ENCODE measurements around the gene ARL8A.

The ARL8A gene

GRCh38 chr1:202163281-202164270 is 19.0 kb upstream of the ARL8A start:
- Histone ChIP-seq H3K27ac (ENCODE audit: low read length) (no peak overlapping the region), H3K9me3 (ENCODE audit: control insufficient read depth, insufficient read depth, low read length) (no peaks in the 10 kb centered on the region), H3K36me3 (ENCODE audit: control insufficient read depth, insufficient read depth, low read length) (no peaks in the 10 kb centered on the region; the same call in 1 of the 2 replicates), H3K4me3 (ENCODE audit: low read length) (no peak overlapping the region), H3K4me1 (ENCODE audit: control insufficient read depth, insufficient read depth, low read length) (peaks cover 6% of the 10 kb centered on the region), H3K27me3 (ENCODE audit: control insufficient read depth, insufficient read depth, low read length) (no peaks in the 10 kb centered on the region)
- WGBS (ENCODE audit: insufficient coverage, insufficient read length) = no CpG with 5 or more reads among the region's 12 CpGs
- DNase-seq (ENCODE audit: low read depth, low spot score) = no peak

GRCh38 chr1:202162418-202163280 is 18.1 kb upstream of the ARL8A start:
- no CpG with 5 or more reads among the region's 15 CpGs for WGBS (ENCODE audit: insufficient coverage, insufficient read length)
- DNase-seq (ENCODE audit: low read depth, low spot score) = no peak
- no peaks in the 10 kb centered on the region for H3K9me3 ChIP-seq (ENCODE audit: control insufficient read depth, insufficient read depth, low read length)
- H3K27me3 ChIP-seq (ENCODE audit: control insufficient read depth, insufficient read depth, low read length) = no peaks in the 10 kb centered on the region
- H3K36me3 ChIP-seq (ENCODE audit: control insufficient read depth, insufficient read depth, low read length) = no peaks in the 10 kb centered on the region; the same call in 1 of the 2 replicates
- H3K4me1 ChIP-seq (ENCODE audit: control insufficient read depth, insufficient read depth, low read length) = peaks cover 6% of the 10 kb centered on the region
- H3K4me3 ChIP-seq (ENCODE audit: low read length) = no peak overlapping the region
- no peak overlapping the region for H3K27ac ChIP-seq (ENCODE audit: low read length)

- Histone ChIP-seq H3K36me3 (ENCODE audit: control insufficient read depth, insufficient read depth, low read length) (no peaks in the 10 kb centered on the region; the same call in 1 of the 2 replicates), H3K27me3 (ENCODE audit: control insufficient read depth, insufficient read depth, low read length) (no peaks in the 10 kb centered on the region), H3K4me1 (ENCODE audit: control insufficient read depth, insufficient read depth, low read length) (peaks cover 6% of the 10 kb centered on the region), H3K9me3 (ENCODE audit: control insufficient read depth, insufficient read depth, low read length) (no peaks in the 10 kb centered on the region), H3K4me3 (ENCODE audit: low read length) (no peak overlapping the region), H3K27ac (ENCODE audit: low read length) (no peak overlapping the region)
- no peak for DNase-seq (ENCODE audit: low read depth, low spot score)
- no CpG with 5 or more reads among the region's 4 CpGs for WGBS (ENCODE audit: insufficient coverage, insufficient read length)
Observed at GRCh38 chr1:202162047-202162417, 17.5 kb upstream of the ARL8A start.

GRCh38 chr1:202161151-202162046 is 16.9 kb upstream of the ARL8A start:
- no peak for DNase-seq (ENCODE audit: low read depth, low spot score)

GRCh38 chr1:202160377-202160940 is 15.9 kb upstream of the ARL8A start, which contains the start of gene PTPN7:
Gene PTPN7, minus strand, starts transcription at chr1:202160602. Its CDS starts 1,200 bp downstream, at chr1:202159402.
- H3K4me1 ChIP-seq (ENCODE audit: control insufficient read depth, insufficient read depth, low read length) = peaks cover 6% of the 10 kb centered on the region
- no peak within 1 kb of the TSS for H3K4me3 ChIP-seq (ENCODE audit: low read length)
- H3K27ac ChIP-seq (ENCODE audit: low read length) = no peak within 1 kb of the TSS
- no peak for DNase-seq (ENCODE audit: low read depth, low spot score)
- H3K27me3 ChIP-seq (ENCODE audit: control insufficient read depth, insufficient read depth, low read length) = no peaks in the 10 kb centered on the region
- H3K9me3 ChIP-seq (ENCODE audit: control insufficient read depth, insufficient read depth, low read length) = no peaks in the 10 kb centered on the region
- WGBS (ENCODE audit: insufficient coverage, insufficient read length) = no CpG with 5 or more reads among the region's 17 CpGs
- no peaks in the 10 kb centered on the region; the same call in 1 of the 2 replicates for H3K36me3 ChIP-seq (ENCODE audit: control insufficient read depth, insufficient read depth, low read length)

More at GRCh38 chr1:202161151-202162046, 16.9 kb upstream of the ARL8A start:
- Histone ChIP-seq H3K27me3 (ENCODE audit: control insufficient read depth, insufficient read depth, low read length) (no peaks in the 10 kb centered on the region), H3K4me3 (ENCODE audit: low read length) (no peak overlapping the region), H3K4me1 (ENCODE audit: control insufficient read depth, insufficient read depth, low read length) (peaks cover 6% of the 10 kb centered on the region), H3K9me3 (ENCODE audit: control insufficient read depth, insufficient read depth, low read length) (no peaks in the 10 kb centered on the region), H3K27ac (ENCODE audit: low read length) (no peak overlapping the region), H3K36me3 (ENCODE audit: control insufficient read depth, insufficient read depth, low read length) (no peaks in the 10 kb centered on the region; the same call in 1 of the 2 replicates)
- WGBS (ENCODE audit: insufficient coverage, insufficient read length) = no CpG with 5 or more reads among the region's 22 CpGs

- no peak overlapping the region for H3K4me3 ChIP-seq (ENCODE audit: low read length)
- H3K27me3 ChIP-seq (ENCODE audit: control insufficient read depth, insufficient read depth, low read length) = no peaks in the 10 kb centered on the region
- H3K9me3 ChIP-seq (ENCODE audit: control insufficient read depth, insufficient read depth, low read length) = no peaks in the 10 kb centered on the region
- no peak for DNase-seq (ENCODE audit: low read depth, low spot score)
- H3K4me1 ChIP-seq (ENCODE audit: control insufficient read depth, insufficient read depth, low read length) = peaks cover 8% of the 10 kb centered on the region
- H3K27ac ChIP-seq (ENCODE audit: low read length) = no peak overlapping the region
- no peaks in the 10 kb centered on the region; the same call in 1 of the 2 replicates for H3K36me3 ChIP-seq (ENCODE audit: control insufficient read depth, insufficient read depth, low read length)
- WGBS (ENCODE audit: insufficient coverage, insufficient read length) = no CpG with 5 or more reads among the region's 16 CpGs
Observed at GRCh38 chr1:202159534-202160371, 15.2 kb upstream of the ARL8A start.

GRCh38 chr1:202158810-202159533 is 14.4 kb upstream of the ARL8A start:
- WGBS (ENCODE audit: insufficient coverage, insufficient read length) = no CpG with 5 or more reads among the region's 10 CpGs
- Histone ChIP-seq H3K36me3 (ENCODE audit: control insufficient read depth, insufficient read depth, low read length) (no peaks in the 10 kb centered on the region; the same call in 1 of the 2 replicates), H3K27ac (ENCODE audit: low read length) (no peak overlapping the region), H3K9me3 (ENCODE audit: control insufficient read depth, insufficient read depth, low read length) (no peaks in the 10 kb centered on the region), H3K4me1 (ENCODE audit: control insufficient read depth, insufficient read depth, low read length) (peaks cover 10% of the 10 kb centered on the region), H3K27me3 (ENCODE audit: control insufficient read depth, insufficient read depth, low read length) (no peaks in the 10 kb centered on the region), H3K4me3 (ENCODE audit: low read length) (no peak overlapping the region)
- no peak for DNase-seq (ENCODE audit: low read depth, low spot score)

GRCh38 chr1:202157945-202158344 is 13.4 kb upstream of the ARL8A start:
- Histone ChIP-seq H3K4me1 (ENCODE audit: control insufficient read depth, insufficient read depth, low read length) (peaks cover 8% of the 10 kb centered on the region), H3K27ac (ENCODE audit: low read length) (no peak overlapping the region)
- WGBS (ENCODE audit: insufficient coverage, insufficient read length) = no CpG with 5 or more reads among the region's 10 CpGs

More at GRCh38 chr1:202157945-202158344, 13.4 kb upstream of the ARL8A start:
- DNase-seq (ENCODE audit: low read depth, low spot score) = no peak
- H3K36me3 ChIP-seq (ENCODE audit: control insufficient read depth, insufficient read depth, low read length) = no peaks in the 10 kb centered on the region; the same call in 1 of the 2 replicates
- no peaks in the 10 kb centered on the region for H3K9me3 ChIP-seq (ENCODE audit: control insufficient read depth, insufficient read depth, low read length)
- H3K4me3 ChIP-seq (ENCODE audit: low read length) = no peak overlapping the region
- H3K27me3 ChIP-seq (ENCODE audit: control insufficient read depth, insufficient read depth, low read length) = no peaks in the 10 kb centered on the region
